ENCODE measurements around the gene RAVER2. TPM values are rescaled to one million over a fixed set of nuclear protein-coding genes. Genes with fewer than 3 reads are reported as not detected.
"Not testable (repeated sequence)": the region's sequence is repeated elsewhere in the genome, so short reads cannot be mapped to it uniquely, and the experiment has no call there.

RAVER2 gene
- total RNA-seq, 1 donor from 2014 or later, result 0.55 TPM

DNA sequence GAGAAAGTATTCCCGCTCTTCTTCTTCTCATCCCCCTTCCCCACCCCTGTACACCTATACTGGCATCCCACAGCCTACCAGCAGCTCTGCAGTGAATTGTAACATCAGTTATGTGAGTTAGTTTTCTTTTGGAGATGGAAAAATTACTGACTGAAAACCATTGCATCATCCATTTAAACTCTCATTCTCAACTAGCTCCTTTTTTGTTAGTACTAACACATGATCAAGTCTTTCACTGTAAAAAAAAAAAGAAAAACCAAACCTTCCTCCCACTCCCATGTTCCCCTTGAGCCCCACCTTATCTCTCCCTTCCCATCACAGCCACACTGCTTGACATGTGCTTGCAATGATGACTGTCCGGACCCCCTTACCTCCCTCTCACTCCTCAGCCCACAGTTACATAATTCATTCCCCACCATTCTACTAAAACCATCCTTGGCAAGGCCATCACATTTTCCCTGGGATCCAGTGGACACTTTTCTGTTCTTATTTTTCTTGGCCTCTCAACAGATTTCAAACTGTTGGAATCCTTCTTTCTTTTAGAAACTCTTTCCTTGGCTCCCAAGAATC, 23.2 kb upstream of the RAVER2 start:
- Mint-ChIP-seq H3K4me3 (ENCODE audit: low read depth) (no peak overlapping the region), H3K27me3 (ENCODE audit: low read depth) (peaks cover 27% of the 10 kb centered on the region), H3K4me1 (ENCODE audit: low read depth) (no peaks in the 10 kb centered on the region), H3K9me3 (no peaks in the 10 kb centered on the region), H3K27ac (no peak overlapping the region), H3K36me3 (ENCODE audit: low read depth) (no peaks in the 10 kb centered on the region)
- intact Hi-C loops (cut with micrococcal nuclease), result no loop called here
- DNase-seq (ENCODE audit: low spot score), result no peak

DNA sequence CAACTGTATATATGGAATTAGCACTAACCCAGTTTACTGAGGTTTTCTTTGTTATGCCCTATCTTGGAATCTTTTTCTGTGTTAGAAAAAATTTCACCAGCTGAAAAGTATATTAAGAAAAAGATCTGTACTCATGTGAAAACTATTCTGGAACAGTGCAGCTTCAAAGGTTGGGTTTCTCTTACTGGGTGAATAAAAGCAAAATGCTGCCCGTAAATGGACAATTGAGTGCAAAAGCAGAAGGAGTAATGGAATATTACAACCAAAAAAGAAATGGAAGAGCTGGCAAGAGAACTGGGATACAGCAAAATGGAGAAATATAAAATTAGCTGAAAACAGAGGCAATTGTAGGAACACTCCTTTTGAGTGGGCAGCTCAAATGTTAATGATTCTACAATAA, 17.0 kb upstream of the RAVER2 start:
- no peak overlapping the region for H3K27ac Mint-ChIP-seq
- H3K27me3 Mint-ChIP-seq (ENCODE audit: low read depth), result peaks cover 9% of the 10 kb centered on the region
- no peaks in the 10 kb centered on the region for H3K4me1 Mint-ChIP-seq (ENCODE audit: low read depth)
- H3K36me3 Mint-ChIP-seq (ENCODE audit: low read depth), result no peaks in the 10 kb centered on the region
- no peaks in the 10 kb centered on the region for H3K9me3 Mint-ChIP-seq
- DNase-seq (ENCODE audit: low spot score), result no peak
- intact Hi-C loops (cut with micrococcal nuclease), result no loop called here
- no peak overlapping the region for H3K4me3 Mint-ChIP-seq (ENCODE audit: low read depth)

DNA sequence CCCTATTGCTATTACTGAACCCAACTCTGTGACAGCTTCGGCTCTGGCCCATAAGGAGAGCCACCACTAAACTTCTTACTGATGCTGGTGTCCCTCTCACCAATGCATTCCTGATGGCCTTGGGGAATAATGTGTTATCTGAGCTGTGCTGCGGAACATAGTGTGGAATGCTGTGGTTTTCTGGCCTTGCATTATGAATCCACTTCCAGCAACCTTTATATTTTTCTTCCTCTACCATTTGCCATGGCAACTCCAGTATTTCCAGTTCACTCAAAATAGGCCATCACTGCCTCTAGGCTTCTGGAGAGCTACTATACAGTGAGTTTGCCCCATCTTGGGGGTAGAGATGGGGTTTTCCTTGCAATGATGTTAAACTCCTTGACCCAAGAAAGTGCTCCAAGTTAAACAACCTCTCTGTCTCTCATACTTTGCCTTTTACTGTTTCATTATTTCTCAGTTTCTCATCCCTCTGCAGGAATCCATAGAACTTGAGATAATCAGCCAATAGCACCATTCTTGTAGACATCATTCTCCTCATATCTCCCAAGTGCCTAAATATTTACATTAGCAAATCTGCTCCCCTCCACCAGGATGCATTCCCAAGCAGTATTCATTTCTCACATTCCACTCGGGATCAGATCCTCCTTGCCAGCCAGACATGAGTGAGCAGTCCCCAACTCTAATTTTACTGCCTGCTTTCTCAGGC, 11.1 kb upstream of the RAVER2 start:
- H3K9me3 Mint-ChIP-seq, result no peaks in the 10 kb centered on the region
- no peaks in the 10 kb centered on the region for H3K4me1 Mint-ChIP-seq (ENCODE audit: low read depth)
- intact Hi-C loops (cut with micrococcal nuclease), result no loop called here
- no peaks in the 10 kb centered on the region for H3K36me3 Mint-ChIP-seq (ENCODE audit: low read depth)
- H3K4me3 Mint-ChIP-seq (ENCODE audit: low read depth), result no peak overlapping the region
- no peak for DNase-seq (ENCODE audit: low spot score)
- no peaks in the 10 kb centered on the region for H3K27me3 Mint-ChIP-seq (ENCODE audit: low read depth)
- H3K27ac Mint-ChIP-seq, result no peak overlapping the region

GRCh38 chr1:64734287-64734652, 10.6 kb upstream of the RAVER2 start:
- Mint-ChIP-seq H3K4me3 (ENCODE audit: low read depth) (no peak overlapping the region), H3K27ac (no peak overlapping the region), H3K36me3 (ENCODE audit: low read depth) (no peaks in the 10 kb centered on the region), H3K9me3 (no peaks in the 10 kb centered on the region), H3K27me3 (ENCODE audit: low read depth) (no peaks in the 10 kb centered on the region), H3K4me1 (ENCODE audit: low read depth) (no peaks in the 10 kb centered on the region)
- intact Hi-C loops (cut with micrococcal nuclease), result no loop called here
- DNase-seq (ENCODE audit: low spot score), result no peak

- not testable (repeated sequence) for H3K4me1 Mint-ChIP-seq (ENCODE audit: low read depth)
- intact Hi-C loops (cut with micrococcal nuclease), result loop anchor here (10.0 kb wide), 1 partner anchor 324 kb away; no protein-coding TSS in a partner anchor
Observed at GRCh38 chr1:64740687-64741086, 4.2 kb upstream of the RAVER2 start.

DNA sequence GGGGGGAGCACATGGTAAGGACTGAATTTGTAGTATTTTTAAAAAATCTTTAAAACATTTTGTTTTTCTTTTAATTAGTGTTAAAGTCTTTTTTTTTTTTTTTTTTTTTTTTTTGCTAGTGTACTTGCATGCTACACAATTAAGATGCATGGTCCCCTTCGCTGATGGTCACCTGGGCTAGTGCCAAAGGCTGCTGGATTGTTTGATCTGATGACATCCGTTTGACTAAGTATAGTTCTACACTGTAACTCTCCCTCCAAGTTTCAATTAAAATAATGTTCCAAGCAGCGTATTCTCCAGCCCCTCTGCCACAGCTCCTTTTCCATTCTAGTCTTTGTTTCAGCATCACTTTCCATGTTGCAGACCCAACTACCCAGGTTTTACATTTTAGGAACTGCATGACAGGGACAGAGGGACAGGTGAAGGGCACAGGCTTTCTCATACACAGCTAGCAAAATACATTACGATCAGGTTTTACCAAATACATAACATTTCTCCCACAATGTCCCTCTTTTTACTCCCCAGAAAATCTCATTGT, 852 bp upstream of the RAVER2 start:
- intact Hi-C loops (cut with micrococcal nuclease), result loop anchor here (2.0 to 10.0 kb wide), 2 partner anchors 81 to 321 kb away; no protein-coding TSS in a partner anchor
- Mint-ChIP-seq H3K36me3 (ENCODE audit: low read depth) (no peaks in the 10 kb centered on the region), H3K27me3 (ENCODE audit: low read depth) (peaks cover 38% of the 10 kb centered on the region), H3K27ac (no peak overlapping the region), H3K9me3 (no peaks in the 10 kb centered on the region), H3K4me1 (ENCODE audit: low read depth) (peaks cover 7% of the 10 kb centered on the region), H3K4me3 (ENCODE audit: low read depth) (peak overlapping the region; percentile 78)
- DNase-seq (ENCODE audit: low spot score), result no peak

More at GRCh38 chr1:64740687-64741086, 4.2 kb upstream of the RAVER2 start:
- not testable (repeated sequence) for H3K27ac Mint-ChIP-seq; DNase-seq (ENCODE audit: low spot score); H3K9me3 Mint-ChIP-seq; H3K4me3 Mint-ChIP-seq (ENCODE audit: low read depth); H3K36me3 Mint-ChIP-seq (ENCODE audit: low read depth)
- peaks cover 23% of the 10 kb centered on the region for H3K27me3 Mint-ChIP-seq (ENCODE audit: low read depth)

- Mint-ChIP-seq H3K4me3 (ENCODE audit: low read depth) (peak overlapping the region; percentile 68), H3K27me3 (ENCODE audit: low read depth) (peaks cover 38% of the 10 kb centered on the region), H3K27ac (no peak overlapping the region), H3K36me3 (ENCODE audit: low read depth) (no peaks in the 10 kb centered on the region), H3K4me1 (ENCODE audit: low read depth) (peaks cover 7% of the 10 kb centered on the region), H3K9me3 (no peaks in the 10 kb centered on the region)
- intact Hi-C loops (cut with micrococcal nuclease), result loop anchor here (2.0 to 10.0 kb wide), 2 partner anchors 79 to 319 kb away; no protein-coding TSS in a partner anchor
- DNase-seq (ENCODE audit: low spot score), result no peak
Observed at GRCh38 chr1:64745181-64745985, 508 bp downstream of the RAVER2 start.

DNA sequence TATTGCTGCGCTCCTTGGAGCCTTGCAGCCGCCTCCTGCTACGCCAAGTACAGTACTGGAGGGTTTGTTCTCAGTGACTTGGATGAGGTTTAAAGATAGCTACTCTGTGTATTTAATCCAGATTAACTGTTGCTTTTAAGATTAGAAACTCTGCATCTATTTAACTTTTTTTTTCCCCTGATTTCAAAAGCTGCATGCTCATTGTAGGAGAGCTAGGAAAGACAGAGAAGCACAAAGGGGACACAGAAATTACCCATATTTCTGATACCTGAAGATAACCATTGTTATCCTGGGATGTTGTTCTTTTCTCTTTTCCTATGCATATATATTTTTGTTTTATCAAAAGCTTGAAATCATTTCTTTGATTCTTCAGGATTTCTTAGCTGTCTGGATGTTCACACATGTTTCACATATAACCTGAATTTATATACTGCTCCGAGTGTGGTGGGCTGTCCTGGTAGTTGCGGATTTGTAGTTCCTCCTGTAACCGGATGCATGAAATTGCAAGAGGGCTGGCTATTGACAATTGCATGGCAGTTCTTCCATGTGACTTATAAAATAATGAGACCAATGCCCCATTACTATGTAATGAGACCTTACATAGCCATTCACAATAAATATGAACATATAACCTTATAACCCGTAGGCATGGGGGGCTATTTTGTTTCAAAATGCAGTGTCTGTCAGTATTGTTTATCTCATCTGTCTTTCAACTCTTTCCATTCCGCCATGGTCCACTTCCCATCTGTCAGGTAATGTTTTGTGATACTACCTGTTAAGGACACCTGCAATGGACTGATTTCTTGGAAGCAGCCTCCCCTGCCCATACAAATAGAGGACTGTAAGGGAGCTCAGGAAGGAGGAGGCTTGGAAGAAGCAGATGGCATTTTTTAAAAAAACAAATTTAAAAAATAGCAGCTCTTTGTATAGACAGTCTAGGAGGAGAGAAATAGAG, 1.4 kb downstream of the RAVER2 start:
- intact Hi-C loops (cut with micrococcal nuclease), result loop anchor here (2.0 to 10.0 kb wide), 2 partner anchors 79 to 319 kb away; no protein-coding TSS in a partner anchor
- Mint-ChIP-seq H3K36me3 (ENCODE audit: low read depth) (no peaks in the 10 kb centered on the region), H3K27me3 (ENCODE audit: low read depth) (peaks cover 36% of the 10 kb centered on the region), H3K4me1 (ENCODE audit: low read depth) (peaks cover 7% of the 10 kb centered on the region), H3K9me3 (no peaks in the 10 kb centered on the region), H3K4me3 (ENCODE audit: low read depth) (peak overlapping the region; percentile 68), H3K27ac (no peak overlapping the region)
- no peak for DNase-seq (ENCODE audit: low spot score)

DNA sequence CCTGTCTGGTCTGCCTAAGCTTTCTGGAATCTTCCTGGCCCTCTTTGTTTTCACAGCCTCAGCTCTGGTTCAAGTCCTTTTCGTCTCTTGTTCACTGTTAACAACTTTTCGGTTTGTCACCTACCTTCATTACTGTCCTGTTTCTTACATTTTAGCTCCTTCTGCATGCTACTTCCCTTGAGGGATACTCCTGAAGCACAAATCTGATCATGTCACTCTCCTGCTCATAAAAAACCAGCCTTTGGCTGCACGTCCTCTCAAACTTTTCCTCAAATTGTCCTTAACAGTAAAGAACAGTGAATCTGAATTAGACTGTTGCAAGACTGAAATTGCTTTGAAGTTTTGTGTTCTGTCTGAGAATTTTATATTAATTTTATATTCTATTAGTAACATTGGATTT, 3.3 kb downstream of the RAVER2 start:
- no peak for DNase-seq (ENCODE audit: low spot score)
- Mint-ChIP-seq H3K4me1 (ENCODE audit: low read depth) (peaks cover 7% of the 10 kb centered on the region), H3K9me3 (no peaks in the 10 kb centered on the region), H3K27ac (no peak overlapping the region), H3K36me3 (ENCODE audit: low read depth) (no peaks in the 10 kb centered on the region), H3K27me3 (ENCODE audit: low read depth) (peaks cover 38% of the 10 kb centered on the region), H3K4me3 (ENCODE audit: low read depth) (no peak overlapping the region)
- intact Hi-C loops (cut with micrococcal nuclease), result loop anchor here (10.0 kb wide), 1 partner anchor 317 kb away; no protein-coding TSS in a partner anchor

GRCh38 chr1:64748706-64749105, 3.8 kb downstream of the RAVER2 start:
- no peak for DNase-seq (ENCODE audit: low spot score)
- H3K36me3 Mint-ChIP-seq (ENCODE audit: low read depth), result no peaks in the 10 kb centered on the region
- H3K4me3 Mint-ChIP-seq (ENCODE audit: low read depth), result no peak overlapping the region
- peaks cover 7% of the 10 kb centered on the region for H3K4me1 Mint-ChIP-seq (ENCODE audit: low read depth)
- no peaks in the 10 kb centered on the region for H3K9me3 Mint-ChIP-seq
- peaks cover 33% of the 10 kb centered on the region for H3K27me3 Mint-ChIP-seq (ENCODE audit: low read depth)
- intact Hi-C loops (cut with micrococcal nuclease), result loop anchor here (10.0 kb wide), 1 partner anchor 316 kb away; no protein-coding TSS in a partner anchor
- H3K27ac Mint-ChIP-seq, result no peak overlapping the region

DNA sequence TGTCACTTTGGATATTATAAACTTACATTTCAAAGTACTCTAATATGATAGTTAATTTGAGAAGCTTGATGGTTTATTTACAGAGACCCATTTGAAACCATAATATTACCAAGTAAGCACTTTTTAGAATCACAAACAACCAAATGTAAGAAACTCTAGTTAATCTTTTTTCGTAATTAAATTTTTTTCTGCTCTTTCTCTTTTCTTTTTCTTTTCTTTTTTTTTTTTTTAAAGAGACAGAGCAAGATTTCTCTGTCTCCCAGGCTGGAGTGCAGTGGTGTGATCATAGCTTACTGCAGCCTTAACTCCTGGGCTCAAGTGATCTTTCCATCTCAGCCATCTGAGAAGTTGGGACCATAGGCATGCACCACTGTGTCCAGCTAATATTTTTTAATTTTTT, 5.2 kb downstream of the RAVER2 start:
- Mint-ChIP-seq H3K4me3 (ENCODE audit: low read depth) (no peak overlapping the region), H3K4me1 (ENCODE audit: low read depth) (peaks cover 2% of the 10 kb centered on the region), H3K9me3 (no peaks in the 10 kb centered on the region), H3K36me3 (ENCODE audit: low read depth) (no peaks in the 10 kb centered on the region), H3K27me3 (ENCODE audit: low read depth) (peaks cover 28% of the 10 kb centered on the region), H3K27ac (no peak overlapping the region)
- DNase-seq (ENCODE audit: low spot score), result no peak
- intact Hi-C loops (cut with micrococcal nuclease), result no loop called here

- Mint-ChIP-seq H3K4me3 (ENCODE audit: low read depth) (no peak overlapping the region), H3K27me3 (ENCODE audit: low read depth) (peaks cover 25% of the 10 kb centered on the region)
- DNase-seq (ENCODE audit: low spot score), result no peak
Observed at GRCh38 chr1:64750875-64751274, 6.0 kb downstream of the RAVER2 start.

More at GRCh38 chr1:64750875-64751274, 6.0 kb downstream of the RAVER2 start:
- intact Hi-C loops (cut with micrococcal nuclease), result no loop called here
- H3K4me1 Mint-ChIP-seq (ENCODE audit: low read depth), result peaks cover 2% of the 10 kb centered on the region
- no peaks in the 10 kb centered on the region for H3K36me3 Mint-ChIP-seq (ENCODE audit: low read depth)
- H3K9me3 Mint-ChIP-seq, result no peaks in the 10 kb centered on the region
- no peak overlapping the region for H3K27ac Mint-ChIP-seq

All from activated T-helper 2 cell treated with anti-CD3 and anti-CD28 coated beads, Interferon-gamma antibody, Interleukin-2, Interleukin-4, amounts not matched to agents 10 μg/mL and 5 μg/mL and 100 μg/mL, durations not matched to agents 14 hours and 24 hours and 36 hours (primary cell).